GM19455 (cell line): ENCODE results near the gene PEX10.
A peak's percentile ranks its signal among the peaks of the same experiment; 100 is the strongest.
"Not testable (repeated sequence)": the region's sequence is repeated elsewhere in the genome, so short reads cannot be mapped to it uniquely, and the experiment has no call there.

Experiments used
- ATAC-seq: cut with Tn5 transposase; IDR thresholded peaks from one replicate; pipeline ENCODE4 v1.9.1; 2021; ENCODE audit not compliant: unreplicated experiment

The PEX10 gene

DNA sequence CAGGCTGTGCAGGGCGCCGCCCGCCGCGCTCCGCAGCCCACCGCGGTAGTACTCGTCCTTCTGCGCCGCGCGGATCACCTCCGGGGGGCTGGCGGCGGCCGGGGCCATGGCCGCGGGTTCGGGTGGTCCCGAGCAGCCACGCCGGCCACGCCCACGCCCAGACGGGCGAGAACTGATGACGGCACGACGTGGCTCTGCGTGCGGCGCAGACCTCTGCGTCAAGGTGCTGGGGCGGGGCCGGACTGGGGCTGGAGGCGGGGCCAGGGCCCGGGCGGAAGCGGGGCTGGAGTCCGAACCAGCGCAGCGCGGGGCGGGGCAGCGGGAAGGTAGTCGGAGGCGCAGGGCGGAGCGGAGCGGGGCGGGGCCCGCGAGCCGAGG, at the start of gene PEX10:
PEX10 (minus strand) TSS at position 170 of the 378 bp plus-strand sequence; CDS start at position 108, 62 bp downstream.
- ATAC-seq, result peak; percentile 73

DNA sequence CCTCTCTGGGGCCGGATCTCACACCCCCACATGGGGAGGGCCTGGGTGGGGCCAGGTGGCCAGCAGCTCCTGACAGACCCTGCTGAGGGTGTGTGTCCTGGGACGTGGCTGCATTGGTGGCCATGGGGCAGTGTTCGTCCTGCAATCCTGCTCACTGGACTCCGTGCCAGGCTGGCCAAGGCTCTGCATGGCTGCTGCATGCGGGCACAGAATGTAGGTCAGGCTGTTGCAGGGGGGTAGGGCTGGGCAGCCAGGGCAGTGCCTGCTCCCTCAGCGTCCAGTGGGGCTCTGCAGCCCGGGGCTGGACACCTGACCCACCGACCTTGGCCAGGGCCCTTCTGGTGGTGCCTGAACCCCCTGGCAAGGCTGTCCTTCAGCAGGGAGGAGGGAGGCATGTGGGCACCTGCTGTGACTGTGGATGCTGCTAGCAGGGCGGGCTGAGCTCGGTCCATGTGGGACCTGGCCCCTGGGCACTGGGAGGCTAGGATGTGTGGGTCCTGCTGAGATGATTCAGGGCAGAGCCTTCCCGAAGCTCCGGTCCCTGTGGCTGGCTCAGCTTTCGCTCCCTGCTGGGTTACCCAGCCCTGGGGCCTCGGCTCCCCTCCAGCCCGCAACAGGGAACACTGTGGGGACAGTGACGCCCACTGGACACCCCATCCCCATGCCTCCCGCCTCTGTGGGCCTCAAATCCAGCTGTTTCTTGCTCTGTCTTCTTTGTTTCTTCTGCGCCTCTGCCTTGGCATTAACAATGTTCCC, 48.8 kb upstream of the PEX10 start:
- no peak for ATAC-seq

DNA sequence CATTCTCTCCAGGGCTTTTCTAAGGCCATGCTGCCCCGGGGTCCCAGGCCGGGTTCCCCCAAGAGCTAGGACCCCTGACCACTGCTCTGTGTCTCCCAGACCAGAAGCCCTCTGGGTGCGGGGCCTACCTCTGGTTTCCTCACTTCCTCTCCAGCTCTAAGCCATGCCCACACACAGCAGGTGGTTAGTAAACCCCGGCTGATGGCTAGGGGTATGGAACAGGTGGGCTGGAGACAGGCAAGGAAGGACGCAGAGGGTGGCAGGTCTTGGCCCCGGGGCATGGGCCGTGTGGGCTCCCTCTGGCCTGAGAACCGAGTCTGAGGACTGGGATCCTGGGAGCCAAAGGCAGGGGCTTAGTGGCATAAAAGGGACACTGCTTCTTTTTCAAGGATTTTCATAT, 47.8 kb upstream of the PEX10 start:
- no peak for ATAC-seq

DNA sequence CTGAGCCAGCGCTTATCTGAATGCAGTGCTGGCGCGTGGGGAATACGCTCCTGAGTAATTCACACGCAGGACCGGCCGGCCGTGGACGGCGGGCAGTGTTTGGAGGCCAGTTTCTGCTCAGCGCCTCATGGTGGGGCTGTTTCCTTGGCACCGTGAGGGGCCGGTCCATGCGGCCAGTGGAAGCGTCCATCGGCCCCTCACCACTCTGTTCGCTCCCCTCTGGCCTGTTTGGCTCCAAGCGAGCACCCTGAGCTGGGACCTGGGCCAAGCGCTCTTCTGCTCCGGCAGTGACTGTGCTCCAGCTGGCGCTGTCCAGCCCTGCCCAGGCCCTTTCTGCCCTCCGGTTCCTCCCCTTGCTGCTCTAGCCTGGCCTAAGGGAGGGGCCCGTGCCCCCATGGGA, 47.4 kb upstream of the PEX10 start:
- no peak for ATAC-seq

DNA sequence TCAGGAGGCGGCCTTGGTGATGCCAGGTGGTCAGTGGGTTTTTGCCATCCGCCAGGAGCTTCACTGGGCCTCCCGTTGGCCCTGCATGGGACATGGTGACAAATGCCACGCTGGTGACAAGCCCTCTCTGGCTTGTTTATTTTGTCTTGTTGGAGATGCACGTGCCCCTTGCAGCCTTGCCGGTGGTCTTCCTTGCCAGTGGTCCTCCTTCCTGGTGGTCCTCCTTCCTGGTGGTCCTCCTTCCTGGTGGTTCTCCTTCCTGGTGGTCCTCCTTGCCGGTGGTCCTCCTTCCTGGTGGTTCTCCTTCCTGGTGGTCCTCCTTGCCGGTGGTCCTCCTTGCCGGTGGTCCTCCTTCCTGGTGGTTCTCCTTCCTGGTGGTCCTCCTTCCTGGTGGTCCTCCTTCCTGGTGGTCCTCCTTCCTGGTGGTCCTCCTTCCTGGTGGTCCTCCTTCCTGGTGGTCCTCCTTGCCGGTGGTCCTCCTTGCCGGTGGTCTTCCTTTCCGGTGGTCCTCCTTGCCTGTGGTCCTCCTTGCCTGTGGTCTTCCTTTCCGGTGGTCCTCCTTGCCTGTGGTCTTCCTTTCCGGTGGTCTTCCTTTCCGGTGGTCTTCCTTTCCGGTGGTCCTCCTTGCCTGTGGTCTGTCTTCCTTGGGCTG, 46.9 kb upstream of the PEX10 start:
- not testable (repeated sequence) for ATAC-seq

DNA sequence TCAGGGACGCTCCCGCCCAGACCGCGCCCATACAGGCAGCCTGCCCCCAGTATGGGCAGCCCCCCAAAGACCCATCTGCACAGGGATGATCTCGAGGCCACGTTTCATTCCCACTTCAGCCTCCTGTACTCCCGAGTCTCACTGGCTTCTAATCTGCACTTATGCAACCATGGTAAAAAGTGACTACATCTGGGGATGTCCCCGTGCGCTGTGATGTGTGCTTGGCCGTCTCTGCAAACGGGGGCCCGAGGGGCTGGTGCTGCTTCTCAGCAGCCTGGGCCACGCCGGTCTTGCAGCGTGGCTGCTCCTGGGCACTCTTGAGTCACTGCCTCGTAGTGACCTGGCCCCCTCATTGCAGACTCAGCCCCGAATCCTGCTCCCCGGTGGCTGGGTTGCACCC, 46.3 kb upstream of the PEX10 start:
- no peak for ATAC-seq

- no peak for ATAC-seq
Measured at GRCh38 chr1:2457444-2457843, 45.1 kb upstream of the PEX10 start.

DNA sequence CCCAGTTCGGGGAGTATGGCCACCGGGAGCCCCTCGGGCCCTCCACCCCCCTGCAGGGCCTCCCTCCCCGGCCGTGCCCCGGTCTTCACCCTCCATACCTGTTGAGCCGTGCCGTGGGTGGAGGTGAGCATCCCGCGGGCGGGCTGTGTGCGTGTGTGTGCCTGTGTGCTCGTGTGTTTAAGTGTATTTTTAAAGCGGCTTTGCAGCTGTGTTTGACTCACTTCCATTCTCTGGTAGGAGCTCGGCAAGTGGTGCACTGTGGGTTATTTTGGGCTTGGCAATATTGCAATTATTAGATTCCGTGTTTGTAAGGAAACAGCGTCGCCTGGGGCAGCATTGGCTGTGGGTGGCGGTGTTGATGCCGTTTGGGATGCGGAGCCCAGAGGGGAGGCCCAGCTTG, 43.4 kb upstream of the PEX10 start:
- ATAC-seq, result no peak

DNA sequence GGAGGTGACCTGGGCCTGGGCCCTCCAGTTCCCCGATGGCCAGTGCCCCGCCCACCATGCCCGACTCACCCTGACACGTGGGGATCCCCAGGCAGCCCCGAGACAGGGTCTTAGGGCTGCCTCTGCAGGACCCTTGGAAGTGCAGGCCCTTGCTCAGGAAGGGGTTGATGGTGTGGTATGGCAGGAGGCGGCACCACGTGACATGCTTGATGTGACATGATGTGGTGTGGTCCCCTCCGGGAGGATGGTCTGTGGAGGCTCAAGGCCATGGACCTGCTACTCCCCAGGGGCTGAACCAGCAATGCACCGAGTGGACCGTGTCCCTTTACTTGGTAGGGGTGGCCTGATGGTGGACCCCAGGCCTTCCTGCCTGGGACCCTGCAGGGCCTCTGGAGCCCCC, 41.9 kb upstream of the PEX10 start:
- ATAC-seq, result no peak

DNA sequence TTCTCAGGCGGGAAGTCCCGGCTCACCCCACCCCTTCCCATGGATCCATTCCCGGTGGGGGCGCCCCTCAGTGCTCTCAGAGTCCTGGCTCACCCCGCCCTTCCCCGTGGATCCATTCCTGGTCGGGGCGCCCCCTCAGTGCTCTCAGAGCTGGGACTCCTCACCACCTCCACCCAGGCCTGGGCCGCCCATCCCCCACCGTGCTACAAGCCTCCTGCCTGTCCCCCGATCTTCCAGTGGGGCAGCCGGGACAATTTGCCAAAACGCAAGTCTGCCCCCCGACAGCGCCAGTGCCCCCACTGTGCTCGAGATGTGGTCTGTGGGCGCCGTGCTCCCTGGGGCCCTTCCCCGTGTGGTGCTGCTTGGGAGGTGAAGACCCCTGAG, 40.6 kb upstream of the PEX10 start:
- ATAC-seq, result no peak

GRCh38 chr1:2452201-2452931, 40.0 kb upstream of the PEX10 start:
- ATAC-seq, result no peak

DNA sequence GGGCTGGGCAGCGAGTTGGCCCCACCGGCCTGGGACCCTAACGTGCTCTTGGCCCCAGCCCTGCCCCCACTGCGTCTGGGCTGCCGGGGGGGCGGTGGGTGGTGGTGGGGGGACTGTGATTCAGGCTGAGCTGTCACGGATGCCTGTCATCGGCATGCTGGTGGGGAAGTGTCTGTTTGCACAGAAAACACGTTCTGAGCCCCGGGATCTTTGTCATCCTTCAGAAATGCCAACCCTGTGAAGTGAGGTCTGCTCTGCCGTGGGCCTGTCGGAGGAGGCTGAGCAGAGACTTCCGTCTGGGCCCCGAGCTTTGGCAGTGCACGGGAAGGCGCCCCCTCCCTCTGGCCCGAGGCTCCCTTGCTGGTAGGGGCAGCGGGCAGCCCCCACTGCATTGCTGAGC, 39.4 kb upstream of the PEX10 start:
- no peak for ATAC-seq

DNA sequence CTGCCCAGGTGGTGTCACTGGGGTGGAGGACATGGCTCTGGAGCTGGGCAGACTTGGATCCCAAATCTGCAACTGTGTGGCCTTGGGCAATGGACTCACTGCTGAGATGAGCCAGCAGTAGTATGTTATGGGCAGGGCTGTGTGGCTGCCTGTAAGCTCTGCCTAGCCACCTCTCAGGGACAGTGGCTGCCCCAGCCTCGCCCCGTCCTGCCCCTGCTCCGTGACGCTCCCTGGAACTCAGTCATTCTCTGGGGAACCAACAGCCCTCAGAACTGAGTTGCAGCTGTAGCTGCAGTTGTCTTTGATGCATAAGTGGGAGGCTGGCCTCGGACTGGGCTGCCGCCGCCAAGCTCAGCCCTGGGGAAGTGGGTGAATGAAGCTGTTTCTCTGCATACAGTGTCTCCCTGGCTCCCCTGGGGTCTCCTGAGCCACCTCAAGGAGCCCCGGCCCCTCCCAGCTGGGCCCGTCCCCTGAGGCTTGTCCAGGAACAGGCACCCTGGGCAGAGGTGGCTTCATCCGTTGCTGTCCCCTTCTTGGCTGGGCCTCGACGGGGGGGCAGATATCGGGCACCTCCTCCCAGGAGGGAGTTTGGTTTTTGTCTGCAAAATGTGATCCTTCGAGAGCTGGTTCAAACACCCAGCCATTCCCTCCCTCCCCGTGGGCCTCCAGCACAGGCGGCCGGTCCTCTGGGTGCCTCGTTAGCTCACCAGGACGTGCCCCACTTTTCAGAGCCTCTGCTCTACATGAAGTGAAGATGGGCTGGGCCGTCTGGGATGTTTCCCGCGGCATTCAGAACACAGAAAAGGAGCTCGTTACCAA, 37.5 kb upstream of the PEX10 start:
- ATAC-seq, result no peak

- no peak for ATAC-seq
Measured at GRCh38 chr1:2448098-2448445, 35.7 kb upstream of the PEX10 start.

DNA sequence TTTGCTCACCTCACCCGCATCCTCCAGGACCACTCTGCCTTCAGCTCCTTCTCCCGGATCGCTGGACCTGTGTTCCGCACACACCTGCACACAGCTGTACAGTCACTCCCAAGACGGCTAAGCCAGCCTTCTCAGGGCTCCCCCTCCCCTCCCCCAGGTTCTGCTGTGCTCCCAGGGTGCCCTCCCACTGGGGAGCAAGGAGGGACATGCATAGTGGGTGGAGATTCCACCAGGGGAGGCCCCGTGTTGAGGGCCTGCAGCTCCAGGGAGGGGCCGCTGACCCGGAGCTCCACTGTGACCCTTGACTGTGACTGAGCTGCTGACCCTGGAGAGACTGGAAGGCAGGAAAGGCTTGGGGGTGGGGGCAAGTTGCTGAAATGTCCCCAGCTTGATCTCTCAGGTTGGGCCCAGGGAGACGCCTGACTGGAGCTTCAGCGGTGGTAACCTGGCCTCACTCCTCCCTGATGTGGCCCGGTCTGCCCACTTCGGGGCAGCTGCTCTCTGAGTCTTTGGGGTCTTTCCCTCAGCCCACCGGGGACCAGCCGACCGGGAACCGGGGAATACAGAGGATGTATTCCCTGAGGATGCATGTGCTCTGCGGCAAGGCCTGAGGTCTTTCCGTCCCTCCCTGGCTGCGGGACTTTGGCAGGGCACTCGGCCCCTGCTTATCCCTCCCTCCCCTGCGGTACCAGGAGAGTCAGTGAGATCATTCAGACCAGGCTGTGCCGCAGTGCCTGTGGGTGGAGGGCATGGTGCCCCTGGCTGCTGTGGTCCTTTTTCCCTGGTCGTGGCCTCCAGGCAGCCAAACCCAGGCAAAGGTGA, 35.1 kb upstream of the PEX10 start:
- ATAC-seq, result no peak

DNA sequence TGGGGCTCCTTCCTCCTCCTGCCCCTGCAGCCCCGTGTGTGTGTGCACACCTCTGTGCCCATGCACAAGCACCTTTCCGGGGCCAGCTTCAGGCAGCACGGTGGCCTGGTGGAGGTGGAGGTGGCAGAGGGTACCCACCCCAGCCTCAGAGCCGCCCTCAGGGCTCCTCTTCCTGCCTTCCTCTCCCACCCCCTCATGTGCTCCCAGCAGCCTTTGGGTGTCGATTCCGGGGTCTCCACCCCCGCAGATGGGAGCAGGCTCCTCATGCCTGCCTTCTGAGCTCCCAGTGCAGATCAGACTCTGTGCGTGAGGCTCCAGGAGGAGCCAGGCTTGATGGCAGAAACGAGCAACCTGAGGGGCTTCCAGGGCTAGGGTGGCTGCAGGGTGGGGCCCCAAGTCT, 34.5 kb upstream of the PEX10 start:
- no peak for ATAC-seq

DNA sequence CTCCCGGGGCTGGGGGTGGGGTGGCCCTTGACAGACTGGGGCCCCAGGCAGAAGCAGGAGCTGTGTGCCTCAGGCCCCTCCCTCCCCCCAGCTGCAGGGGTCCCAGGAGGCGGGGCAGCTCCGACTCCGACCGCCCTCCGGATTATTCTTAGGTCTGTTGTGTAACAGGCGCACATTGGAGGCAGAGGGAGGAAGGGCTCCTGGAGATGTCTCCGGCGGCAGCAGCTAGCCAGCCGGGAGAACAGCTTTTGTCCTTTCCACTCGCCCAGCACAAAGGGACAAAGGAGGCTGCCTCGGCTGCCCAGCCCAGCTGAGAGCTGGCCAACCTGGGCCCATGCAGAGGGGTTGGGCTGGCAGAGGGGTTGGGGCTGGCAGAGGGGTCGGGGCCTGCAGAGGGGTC, 34.0 kb upstream of the PEX10 start:
- no peak for ATAC-seq

- no peak for ATAC-seq
Measured at GRCh38 chr1:2445823-2446215, 33.5 kb upstream of the PEX10 start.

DNA sequence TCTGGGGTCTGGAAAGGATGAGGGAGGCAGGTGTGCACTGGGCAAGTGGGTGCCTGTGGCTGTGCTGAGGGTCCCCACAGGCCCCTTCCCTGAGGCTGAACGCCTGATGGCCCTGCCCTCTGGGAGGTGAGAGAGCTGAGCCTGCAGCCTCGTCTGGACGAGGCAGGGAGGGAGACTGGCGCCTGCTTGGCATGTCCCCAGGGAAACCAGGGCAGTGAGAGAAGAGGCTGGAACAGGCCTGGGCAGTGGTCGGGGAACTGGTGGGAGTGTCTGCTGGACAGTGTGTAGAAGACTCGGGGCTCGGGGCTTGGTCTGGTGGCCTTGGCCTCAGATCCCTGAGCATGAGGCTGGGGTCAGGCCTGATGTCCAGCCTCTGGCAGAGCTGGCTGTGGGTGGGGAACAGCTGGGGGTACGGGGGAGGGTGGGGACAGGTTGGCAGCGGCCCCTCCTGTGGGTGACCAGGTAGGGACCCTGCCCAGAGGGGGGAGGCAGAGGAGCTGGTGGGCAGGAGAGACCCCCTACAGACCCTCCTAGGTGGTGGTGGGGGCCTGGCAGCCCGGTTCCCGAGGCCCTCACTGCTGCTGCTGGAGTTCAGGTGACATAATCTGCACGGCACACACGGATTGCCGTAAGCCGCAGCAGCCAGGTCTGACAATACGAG, 32.9 kb upstream of the PEX10 start:
- ATAC-seq, result no peak

DNA sequence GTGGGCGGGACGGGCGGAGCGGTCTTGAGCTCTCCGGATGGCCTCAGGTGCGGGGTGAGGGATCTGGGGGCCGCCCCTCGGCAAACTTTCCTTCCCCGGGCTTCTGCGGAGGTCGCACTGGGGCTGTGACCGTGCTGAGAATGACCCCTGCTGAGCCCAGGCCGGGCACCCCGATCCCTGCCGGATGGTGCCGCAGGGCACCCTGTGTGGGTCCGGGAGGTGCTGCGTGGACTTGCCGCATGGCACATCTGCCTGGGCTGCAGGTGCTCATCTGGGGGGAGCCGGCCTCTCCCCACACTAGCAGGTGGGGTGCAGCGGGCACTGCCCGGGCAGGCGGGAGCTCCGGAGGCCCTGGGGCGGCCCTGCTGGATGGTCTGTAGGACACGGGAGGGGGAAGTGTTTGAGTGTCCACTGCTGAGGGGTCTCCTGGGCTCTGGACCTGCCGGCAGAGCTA, 31.8 kb upstream of the PEX10 start:
- no peak for ATAC-seq
